ENCODE results near the gene UCN. TPM values are rescaled to one million over a fixed set of nuclear protein-coding genes. Genes with fewer than 3 reads are reported as not detected.
A peak's percentile ranks its signal among the peaks of the same experiment; 100 is the strongest.

Gene UCN
- polyA plus RNA-seq, 1 donor = 3.4 TPM

- WGBS (ENCODE audit: insufficient coverage, low lambda C conversion rate) = 72% methylated on average over 2 of the region's 8 CpGs
Measured at GRCh38 chr2:27315122-27315521, 6.9 kb upstream of the UCN start.

DNA sequence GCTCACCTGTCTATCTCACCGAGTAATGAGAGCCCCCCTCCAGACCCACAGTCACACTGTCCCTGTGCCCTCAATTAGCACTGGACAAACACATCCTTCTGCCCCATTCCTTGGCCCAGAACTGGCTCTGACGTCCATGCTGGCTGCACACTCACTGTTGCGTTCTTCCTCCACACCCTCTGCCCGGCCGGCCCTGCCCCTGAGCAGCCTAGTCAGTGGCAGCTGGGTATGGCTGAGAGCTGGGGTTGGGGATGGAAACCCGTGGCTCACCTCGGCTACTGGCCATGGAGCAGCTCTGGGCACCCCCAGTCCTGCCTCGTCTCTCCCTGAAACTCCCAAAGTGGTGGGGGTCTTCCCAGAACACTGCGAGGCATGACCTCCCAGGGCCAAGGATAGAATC is 6.5 kb upstream of the UCN start:
- Histone ChIP-seq H3K4me3 (ENCODE audit: low read length) (no peak overlapping the region), H3K36me3 (ENCODE audit: control insufficient read depth, insufficient read depth, low read length) (peaks cover 28% of the 10 kb centered on the region), H3K27me3 (ENCODE audit: control insufficient read depth, insufficient read depth, low read length) (no peaks in the 10 kb centered on the region), H3K27ac (ENCODE audit: low read length) (no peak overlapping the region), H3K4me1 (ENCODE audit: control insufficient read depth, insufficient read depth, low read length) (peaks cover 8% of the 10 kb centered on the region), H3K9me3 (ENCODE audit: control insufficient read depth, low read depth, low read length) (no peaks in the 10 kb centered on the region)
- WGBS (ENCODE audit: insufficient coverage, low lambda C conversion rate) = no CpG with 5 or more reads among the region's 9 CpGs
- DNase-seq = no peak

More at GRCh38 chr2:27315122-27315521, 6.9 kb upstream of the UCN start:
- Histone ChIP-seq H3K36me3 (ENCODE audit: control insufficient read depth, insufficient read depth, low read length) (peaks cover 25% of the 10 kb centered on the region), H3K4me3 (ENCODE audit: low read length) (no peak overlapping the region), H3K4me1 (ENCODE audit: control insufficient read depth, insufficient read depth, low read length) (peaks cover 8% of the 10 kb centered on the region), H3K27me3 (ENCODE audit: control insufficient read depth, insufficient read depth, low read length) (no peaks in the 10 kb centered on the region), H3K27ac (ENCODE audit: low read length) (no peak overlapping the region), H3K9me3 (ENCODE audit: control insufficient read depth, low read depth, low read length) (no peaks in the 10 kb centered on the region)
- no peak for DNase-seq

GRCh38 chr2:27313882-27314645 is 5.8 kb upstream of the UCN start:
- no peaks in the 10 kb centered on the region for H3K9me3 ChIP-seq (ENCODE audit: control insufficient read depth, low read depth, low read length)
- peaks cover 8% of the 10 kb centered on the region for H3K4me1 ChIP-seq (ENCODE audit: control insufficient read depth, insufficient read depth, low read length)
- WGBS (ENCODE audit: insufficient coverage, low lambda C conversion rate) = 100% methylated on average over 1 of the region's 8 CpGs
- no peaks in the 10 kb centered on the region for H3K27me3 ChIP-seq (ENCODE audit: control insufficient read depth, insufficient read depth, low read length)
- peaks cover 30% of the 10 kb centered on the region for H3K36me3 ChIP-seq (ENCODE audit: control insufficient read depth, insufficient read depth, low read length)
- no peak overlapping the region for H3K4me3 ChIP-seq (ENCODE audit: low read length)
- no peak for DNase-seq
- no peak overlapping the region for H3K27ac ChIP-seq (ENCODE audit: low read length)

GRCh38 chr2:27312152-27312551 is 3.9 kb upstream of the UCN start:
- no CpG with 5 or more reads among the region's 3 CpGs for WGBS (ENCODE audit: insufficient coverage, low lambda C conversion rate)
- Histone ChIP-seq H3K27ac (ENCODE audit: low read length) (no peak overlapping the region), H3K27me3 (ENCODE audit: control insufficient read depth, insufficient read depth, low read length) (peaks cover 18% of the 10 kb centered on the region), H3K9me3 (ENCODE audit: control insufficient read depth, low read depth, low read length) (peaks cover 3% of the 10 kb centered on the region), H3K36me3 (ENCODE audit: control insufficient read depth, insufficient read depth, low read length) (peaks cover 29% of the 10 kb centered on the region), H3K4me3 (ENCODE audit: low read length) (no peak overlapping the region), H3K4me1 (ENCODE audit: control insufficient read depth, insufficient read depth, low read length) (peaks cover 15% of the 10 kb centered on the region)
- peak in 1 of 2 donors; percentile 33 for DNase-seq

DNA sequence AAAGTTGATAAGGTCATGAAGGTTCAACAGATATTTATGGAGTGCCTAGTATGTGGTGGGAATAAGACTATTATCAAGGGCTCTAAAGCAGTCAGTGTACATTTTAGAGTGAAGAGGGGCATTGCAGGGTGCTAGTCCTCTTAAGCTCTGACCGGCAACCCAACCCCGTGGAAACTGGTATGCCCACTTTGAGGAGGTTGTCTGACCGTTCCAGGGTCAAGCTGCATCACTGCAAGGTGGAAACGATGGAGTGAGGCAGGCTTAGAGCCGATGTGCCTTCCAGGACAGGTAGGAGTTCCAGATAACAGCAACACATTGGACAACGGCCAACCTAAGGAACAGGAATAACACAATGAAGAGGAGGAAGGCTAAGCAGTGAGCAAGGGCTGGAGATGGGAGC is 1.4 kb upstream of the UCN start:
- peaks cover 18% of the 10 kb centered on the region for H3K36me3 ChIP-seq (ENCODE audit: control insufficient read depth, insufficient read depth, low read length)
- H3K27ac ChIP-seq (ENCODE audit: low read length) = no peak overlapping the region
- H3K9me3 ChIP-seq (ENCODE audit: control insufficient read depth, low read depth, low read length) = peaks cover 14% of the 10 kb centered on the region
- peaks cover 27% of the 10 kb centered on the region for H3K4me1 ChIP-seq (ENCODE audit: control insufficient read depth, insufficient read depth, low read length)
- DNase-seq = no peak
- WGBS (ENCODE audit: insufficient coverage, low lambda C conversion rate) = no CpG with 5 or more reads among the region's 6 CpGs
- no peak overlapping the region for H3K4me3 ChIP-seq (ENCODE audit: low read length)
- H3K27me3 ChIP-seq (ENCODE audit: control insufficient read depth, insufficient read depth, low read length) = peaks cover 42% of the 10 kb centered on the region

- no peak overlapping the region for H3K27ac ChIP-seq (ENCODE audit: low read length)
- H3K4me1 ChIP-seq (ENCODE audit: control insufficient read depth, insufficient read depth, low read length) = peaks cover 31% of the 10 kb centered on the region
- peaks cover 14% of the 10 kb centered on the region for H3K9me3 ChIP-seq (ENCODE audit: control insufficient read depth, low read depth, low read length)
- H3K36me3 ChIP-seq (ENCODE audit: control insufficient read depth, insufficient read depth, low read length) = peaks cover 17% of the 10 kb centered on the region
- H3K27me3 ChIP-seq (ENCODE audit: control insufficient read depth, insufficient read depth, low read length) = peaks cover 46% of the 10 kb centered on the region
- peak in 1 of 2 donors; percentile 29 for DNase-seq
- no CpG with 5 or more reads among the region's 75 CpGs for WGBS (ENCODE audit: insufficient coverage, low lambda C conversion rate)
- no peak overlapping the region for H3K4me3 ChIP-seq (ENCODE audit: low read length)
Measured at GRCh38 chr2:27307545-27308358, 493 bp downstream of the UCN start.

DNA sequence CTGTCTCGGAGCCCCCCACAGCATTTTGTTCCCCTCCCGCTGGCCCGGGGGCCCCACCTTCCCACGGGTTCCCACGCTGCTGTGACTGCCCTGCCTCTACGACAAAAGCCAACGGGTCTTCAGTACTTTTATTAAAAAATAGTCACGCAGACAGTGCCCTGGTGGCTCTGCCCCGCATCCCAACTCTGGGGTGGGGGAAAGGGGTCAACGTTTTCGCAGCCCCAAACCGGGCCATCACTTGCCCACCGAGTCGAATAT is 1.0 kb downstream of the UCN start:
- Histone ChIP-seq H3K4me3 (ENCODE audit: low read length) (no peak overlapping the region), H3K27me3 (ENCODE audit: control insufficient read depth, insufficient read depth, low read length) (peaks cover 46% of the 10 kb centered on the region), H3K36me3 (ENCODE audit: control insufficient read depth, insufficient read depth, low read length) (peaks cover 15% of the 10 kb centered on the region), H3K9me3 (ENCODE audit: control insufficient read depth, low read depth, low read length) (peaks cover 14% of the 10 kb centered on the region), H3K4me1 (ENCODE audit: control insufficient read depth, insufficient read depth, low read length) (peaks cover 27% of the 10 kb centered on the region), H3K27ac (ENCODE audit: low read length) (no peak overlapping the region)
- DNase-seq = no peak
- no CpG with 5 or more reads among the region's 14 CpGs for WGBS (ENCODE audit: insufficient coverage, low lambda C conversion rate)

DNA sequence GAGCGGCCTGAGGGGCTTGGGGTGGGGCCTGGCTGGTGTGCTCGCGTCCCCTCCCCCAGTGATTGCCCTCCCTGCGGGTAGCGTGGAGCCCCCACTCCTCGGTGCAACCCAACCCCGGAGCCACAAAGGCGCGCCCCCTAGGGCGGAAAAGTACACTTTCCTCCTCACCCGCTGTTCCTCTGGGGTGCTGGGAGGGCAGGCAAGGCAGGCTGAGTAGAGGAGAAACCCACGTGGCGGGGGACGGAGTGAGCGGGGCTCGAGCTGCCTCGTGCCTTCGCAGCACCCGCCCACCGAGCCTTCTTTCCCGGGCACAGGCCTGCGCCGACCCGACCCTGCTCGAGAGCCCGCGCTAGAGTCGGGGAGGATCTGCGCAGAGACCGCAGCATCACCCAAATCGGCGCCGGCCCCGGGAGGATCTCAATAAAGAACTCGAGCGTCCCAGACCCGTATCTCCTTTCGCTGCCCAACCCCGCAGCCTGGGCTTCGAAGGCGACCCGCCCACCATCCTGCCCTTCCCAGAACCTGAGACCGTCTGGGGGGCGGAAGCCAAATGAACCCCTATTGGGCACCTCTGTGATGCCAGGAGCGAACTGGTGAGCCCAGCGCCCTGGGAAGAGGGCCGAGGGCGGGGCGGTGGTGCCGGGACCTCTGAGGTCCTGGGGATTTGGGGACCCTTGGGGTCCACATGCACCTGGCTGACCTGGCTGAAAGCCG is 1.5 kb downstream of the UCN start:
- Histone ChIP-seq H3K4me3 (ENCODE audit: low read length) (no peak overlapping the region), H3K27me3 (ENCODE audit: control insufficient read depth, insufficient read depth, low read length) (peaks cover 46% of the 10 kb centered on the region)
- DNase-seq = peak in 1 of 2 donors; percentile 17

GRCh38 chr2:27306136-27306535 is 2.1 kb downstream of the UCN start:
- Histone ChIP-seq H3K4me1 (ENCODE audit: control insufficient read depth, insufficient read depth, low read length) (peaks cover 25% of the 10 kb centered on the region), H3K27ac (ENCODE audit: low read length) (no peak overlapping the region), H3K4me3 (ENCODE audit: low read length) (no peak overlapping the region), H3K36me3 (ENCODE audit: control insufficient read depth, insufficient read depth, low read length) (peaks cover 6% of the 10 kb centered on the region), H3K9me3 (ENCODE audit: control insufficient read depth, low read depth, low read length) (peaks cover 14% of the 10 kb centered on the region), H3K27me3 (ENCODE audit: control insufficient read depth, insufficient read depth, low read length) (peaks cover 46% of the 10 kb centered on the region)
- peak in 1 of 2 donors; percentile 16 for DNase-seq
- no CpG with 5 or more reads among the region's 26 CpGs for WGBS (ENCODE audit: insufficient coverage, low lambda C conversion rate)

More for the DNA sequence above, 1.5 kb downstream of the UCN start:
- WGBS (ENCODE audit: insufficient coverage, low lambda C conversion rate) = no CpG with 5 or more reads among the region's 51 CpGs
- H3K27ac ChIP-seq (ENCODE audit: low read length) = no peak overlapping the region
- H3K36me3 ChIP-seq (ENCODE audit: control insufficient read depth, insufficient read depth, low read length) = peaks cover 11% of the 10 kb centered on the region
- H3K9me3 ChIP-seq (ENCODE audit: control insufficient read depth, low read depth, low read length) = peaks cover 14% of the 10 kb centered on the region
- peaks cover 25% of the 10 kb centered on the region for H3K4me1 ChIP-seq (ENCODE audit: control insufficient read depth, insufficient read depth, low read length)

- no CpG with 5 or more reads among the region's 16 CpGs for WGBS (ENCODE audit: insufficient coverage, low lambda C conversion rate)
- Histone ChIP-seq H3K4me1 (ENCODE audit: control insufficient read depth, insufficient read depth, low read length) (peaks cover 25% of the 10 kb centered on the region), H3K9me3 (ENCODE audit: control insufficient read depth, low read depth, low read length) (peaks cover 14% of the 10 kb centered on the region), H3K4me3 (ENCODE audit: low read length) (no peak overlapping the region), H3K36me3 (ENCODE audit: control insufficient read depth, insufficient read depth, low read length) (peaks cover 6% of the 10 kb centered on the region), H3K27me3 (ENCODE audit: control insufficient read depth, insufficient read depth, low read length) (peaks cover 46% of the 10 kb centered on the region), H3K27ac (ENCODE audit: low read length) (no peak overlapping the region)
- no peak for DNase-seq
Measured at GRCh38 chr2:27305516-27305915, 2.7 kb downstream of the UCN start.

Measured in large intestine (tissue), 3 donors.